Naive B cell (primary cell): ENCODE data around the gene KCNK18. TPM values are rescaled to one million over a fixed set of nuclear protein-coding genes. Genes with fewer than 3 reads are reported as not detected.

Experiments
- ATAC-seq, 2 donors: fragments of 150-1000 bp; cut with Tn5 transposase; 2 replicates each; pipeline ENCODE4 v1.10.0; 2021; ENCODE audit warnings: low read depth in 2 of 2, mild to moderate bottlenecking in 2 of 2, moderate library complexity in 2 of 2
- DNase-seq: peaks from one replicate; pipeline ENCODE4 v3.0.0; 2022
- H3K27ac Mint-ChIP-seq, 6 donors: one replicate each; pipeline ENCODE4 v1.8.0; 2020 to 2022; ENCODE audit warnings: mild to moderate bottlenecking in 6 of 6, mixed read lengths in 6 of 6, moderate library complexity in 5 of 6, inconsistent platforms in 2 of 6
- H3K27me3 Mint-ChIP-seq, 3 donors: one replicate each; pipeline ENCODE4 v1.8.0; 2021 to 2022; ENCODE audit warnings: mixed read lengths in 3 of 3, mild to moderate bottlenecking in 1 of 3
- H3K36me3 Mint-ChIP-seq, 2 donors: one replicate each; pipeline ENCODE4 v1.8.0; 2020 to 2022; ENCODE audit warnings: mixed read lengths in 2 of 2, inconsistent platforms in 1 of 2, mild to moderate bottlenecking in 1 of 2
- H3K4me1 Mint-ChIP-seq, 3 donors: one replicate each; pipeline ENCODE4 v1.8.0; 2020 to 2022; ENCODE audit warnings: mixed read lengths in 3 of 3, inconsistent platforms in 1 of 3, mild to moderate bottlenecking in 1 of 3, moderate library complexity in 1 of 3
- H3K4me3 Mint-ChIP-seq, 8 donors: one replicate each; pipeline ENCODE4 v1.8.0; 2020 to 2022; ENCODE audit warnings: mild to moderate bottlenecking in 8 of 8, mixed read lengths in 8 of 8, moderate library complexity in 8 of 8, inconsistent platforms in 2 of 8
- H3K9me3 Mint-ChIP-seq, 7 donors: one replicate each; pipeline ENCODE4 v1.8.0; 2020 to 2022; ENCODE audit warnings: mixed read lengths in 7 of 7, mild to moderate bottlenecking in 5 of 7, inconsistent platforms in 2 of 7, moderate library complexity in 1 of 7
- polyA plus RNA-seq, 6 donors: library from polyadenylated mRNA; unstranded; fragments of 300-500 nt; fragmentation: Illumina TruSeq; gene quantifications; one replicate each; pipeline ENCODE4 v1.2.3, GENCODE V29; 2021; ENCODE audit warnings: low read depth in 6 of 6

KCNK18 gene
- polyA plus RNA-seq, 6 donors from 2014 or later, result not detected

DNA sequence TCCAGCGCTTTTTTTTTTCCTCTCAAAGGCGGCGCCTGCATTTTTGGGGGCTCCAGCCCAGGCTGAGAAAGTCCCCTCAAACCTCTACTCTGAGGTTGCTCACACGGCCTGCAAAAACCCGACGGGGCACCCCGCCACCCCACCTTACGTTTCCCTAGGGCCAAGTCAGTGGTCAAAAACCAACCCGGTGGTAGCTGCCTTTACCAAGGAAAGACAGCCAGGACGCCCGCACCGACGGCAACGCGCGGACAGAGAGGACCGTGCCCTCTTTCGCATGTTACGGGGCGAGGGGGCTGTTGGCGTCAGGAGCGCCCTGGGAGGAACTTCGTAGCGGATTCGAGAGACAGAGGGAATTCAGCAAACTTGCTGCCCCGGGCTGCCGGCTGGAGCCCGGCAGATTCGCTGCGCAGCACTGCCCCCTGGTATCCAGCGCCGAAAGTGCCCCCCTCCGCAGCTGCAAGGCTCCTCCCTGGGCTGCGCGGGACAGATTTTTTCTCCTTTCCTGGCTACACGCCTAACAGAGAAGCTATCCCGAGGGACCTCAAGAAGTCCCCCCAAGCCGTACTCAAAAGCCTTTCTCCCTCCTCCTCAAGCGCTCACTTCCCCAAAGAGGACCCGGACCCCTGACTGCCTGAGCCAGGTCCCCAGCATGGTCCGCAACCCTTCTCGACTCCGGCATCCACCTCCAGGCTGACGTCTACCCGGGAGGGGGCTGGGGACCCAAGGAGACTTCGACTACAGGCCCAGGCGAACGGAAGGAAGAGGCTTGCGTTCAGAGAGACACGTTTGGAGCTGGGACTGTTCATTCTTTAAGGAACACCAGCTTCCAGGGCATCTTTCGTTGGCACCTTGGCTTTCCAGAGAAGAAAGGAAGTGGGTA is 31.5 kb upstream of the KCNK18 start:
- DNase-seq (no peak), ATAC-seq (no peak)
- H3K4me1 Mint-ChIP-seq, result peaks cover 0 to 37% (median 7%) of the 10 kb centered on the region in 3 donors

DNA sequence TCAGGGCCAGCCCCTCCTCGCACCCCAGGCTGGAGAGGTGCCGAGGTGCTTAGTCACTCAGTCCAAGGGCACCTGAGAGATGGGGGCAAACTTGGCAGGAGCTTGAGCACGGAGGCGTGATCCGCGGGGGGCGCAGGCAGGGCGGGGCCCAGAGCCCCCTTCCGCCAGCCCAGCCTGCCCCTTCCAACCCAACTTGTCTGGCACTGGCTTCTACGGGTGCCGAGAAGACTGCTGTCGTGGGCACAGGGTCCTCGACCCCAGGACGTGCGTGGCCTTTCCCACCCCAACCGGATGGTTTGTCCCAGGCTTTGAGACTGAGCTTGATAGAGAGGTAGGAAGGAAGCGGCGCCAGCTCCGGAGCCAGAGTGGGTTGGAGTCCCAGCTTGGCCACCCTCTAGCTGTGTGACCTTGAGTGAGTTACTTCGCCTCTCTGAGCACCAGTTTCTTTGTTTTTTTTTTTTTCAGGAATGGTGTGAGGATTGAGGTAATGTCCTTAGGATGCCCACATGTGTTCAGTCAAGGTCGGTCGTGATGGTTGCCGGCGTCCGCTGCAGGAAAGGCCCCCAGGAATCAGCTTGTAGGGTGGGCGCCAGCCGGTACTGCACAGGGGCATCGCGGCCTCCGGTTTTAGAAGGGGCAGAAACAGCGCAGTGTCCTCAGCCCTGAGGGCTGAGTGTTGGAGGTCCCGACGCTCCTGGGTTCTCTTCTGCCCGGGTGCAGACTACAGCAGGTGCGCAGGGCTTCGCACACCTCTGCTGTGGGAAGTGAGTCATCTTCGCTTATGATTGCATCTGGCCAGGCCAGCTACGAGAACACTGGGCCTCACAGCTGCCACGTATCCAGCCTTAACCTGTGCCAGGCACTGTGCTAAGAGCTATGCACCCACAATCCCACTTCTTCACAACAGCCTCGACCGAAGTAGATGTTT is 30.6 kb upstream of the KCNK18 start:
- H3K4me3 Mint-ChIP-seq, result peak overlapping the region in 3 of 8 donors; percentile 10 to 51 (median 49)
- peaks cover 65 to 93% (median 77%) of the 10 kb centered on the region in 3 donors for H3K27me3 Mint-ChIP-seq
- H3K27ac Mint-ChIP-seq, result peak overlapping the region in 3 of 6 donors; percentile 32 to 56 (median 33)
- no peak for ATAC-seq
- no peak for DNase-seq
- H3K4me1 Mint-ChIP-seq, result peaks cover 0 to 37% (median 7%) of the 10 kb centered on the region in 3 donors
- peaks cover 0 to 6% (median 4%) of the 10 kb centered on the region in 7 donors for H3K9me3 Mint-ChIP-seq
- H3K36me3 Mint-ChIP-seq, result peaks cover 0 to 8% of the 10 kb centered on the region in 2 donors

More for the DNA sequence above, 31.5 kb upstream of the KCNK18 start:
- peak overlapping the region in 1 of 8 donors; percentile 32 for H3K4me3 Mint-ChIP-seq
- H3K27me3 Mint-ChIP-seq, result peaks cover 65 to 95% (median 77%) of the 10 kb centered on the region in 3 donors
- H3K27ac Mint-ChIP-seq, result peak overlapping the region in 1 of 6 donors; percentile 78
- peaks cover 0 to 12% of the 10 kb centered on the region in 2 donors for H3K36me3 Mint-ChIP-seq
- peaks cover 0 to 6% (median 4%) of the 10 kb centered on the region in 7 donors for H3K9me3 Mint-ChIP-seq

DNA sequence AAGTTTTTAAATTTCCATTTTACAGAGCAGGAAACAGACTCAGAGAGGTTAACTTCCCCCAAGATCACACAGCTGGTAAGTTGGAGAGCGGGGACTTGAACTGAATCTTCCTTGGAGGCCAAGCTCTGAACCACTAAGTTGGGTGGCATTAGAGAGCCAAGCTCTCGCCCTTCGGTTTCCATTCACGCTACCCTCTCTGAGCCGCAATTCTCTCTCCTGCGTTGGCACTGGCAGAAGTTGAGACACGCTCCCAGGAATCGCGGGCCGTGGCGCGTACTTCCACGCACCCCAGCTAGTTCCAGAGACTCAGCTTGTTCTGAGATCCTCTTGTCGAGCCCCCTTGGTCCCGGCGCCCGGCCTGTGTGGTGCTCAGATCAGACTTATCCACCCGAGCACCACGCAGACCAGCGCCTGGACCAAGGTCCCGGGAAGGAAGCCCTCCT is 29.9 kb upstream of the KCNK18 start:
- no peak for DNase-seq
- Mint-ChIP-seq H3K27ac (peak overlapping the region in 1 of 6 donors; percentile 56), H3K4me1 (peaks cover 0 to 35% (median 4%) of the 10 kb centered on the region in 3 donors), H3K4me3 (peak overlapping the region in 3 of 8 donors; percentile 18 to 51 (median 49)), H3K27me3 (peaks cover 65 to 92% (median 77%) of the 10 kb centered on the region in 3 donors), H3K9me3 (peaks cover 0 to 6% (median 4%) of the 10 kb centered on the region in 7 donors), H3K36me3 (peaks cover 0 to 1% of the 10 kb centered on the region in 2 donors)
- ATAC-seq, result no peak

DNA sequence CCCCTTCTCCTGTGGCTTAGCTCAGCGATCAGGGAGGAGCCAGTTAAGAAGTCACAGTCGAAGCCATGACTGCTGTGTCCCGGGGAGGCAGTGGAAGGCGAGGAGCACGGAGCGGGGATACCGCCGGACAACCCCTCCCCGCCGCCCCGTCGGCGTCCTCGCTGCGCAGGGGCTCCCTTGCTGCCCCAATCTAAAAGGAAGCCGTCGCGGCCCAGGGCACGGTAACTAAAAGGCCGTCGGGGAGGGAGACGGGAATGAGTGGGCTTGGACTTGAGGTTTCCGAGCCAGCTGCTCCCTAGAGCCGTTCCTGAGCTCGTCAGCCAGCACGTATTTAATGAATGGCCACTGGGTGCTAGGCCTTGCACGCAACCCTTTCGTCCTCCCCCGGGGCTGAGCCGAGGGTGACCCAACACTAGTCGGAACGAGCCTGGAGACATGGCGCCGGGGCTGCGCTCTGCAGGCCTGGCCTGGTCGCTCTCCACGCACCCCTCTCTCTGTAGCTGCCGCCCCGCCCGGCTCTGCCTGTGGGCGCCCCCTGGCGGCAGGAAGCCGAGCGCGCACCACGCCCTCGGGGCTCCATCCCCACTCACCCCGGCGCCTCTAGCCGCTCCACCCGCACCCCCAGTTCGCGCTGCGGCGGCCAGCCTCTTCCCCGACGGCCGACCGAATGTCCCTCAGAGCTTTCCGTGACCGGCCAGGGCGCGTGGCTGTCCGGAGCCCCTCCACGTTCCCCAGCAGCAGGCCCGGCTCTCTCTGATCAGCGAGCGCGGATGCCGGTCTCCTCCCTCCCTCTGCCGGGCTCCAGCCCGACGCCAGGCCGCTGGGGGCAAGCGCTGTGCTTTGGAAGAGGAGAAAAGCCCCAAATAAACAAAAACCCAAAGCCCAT is 29.3 kb upstream of the KCNK18 start:
- peaks cover 0 to 31% (median 4%) of the 10 kb centered on the region in 3 donors for H3K4me1 Mint-ChIP-seq
- ATAC-seq (peak; percentile 58 to 67), DNase-seq (peak; percentile 21)
- H3K36me3 Mint-ChIP-seq, result no peaks in the 10 kb centered on the region
- H3K27me3 Mint-ChIP-seq, result peaks cover 65 to 93% (median 80%) of the 10 kb centered on the region in 3 donors
- peak overlapping the region in 4 of 8 donors; percentile 18 to 65 (median 38) for H3K4me3 Mint-ChIP-seq
- H3K27ac Mint-ChIP-seq, result no peak overlapping the region
- H3K9me3 Mint-ChIP-seq, result peaks cover 0 to 6% (median 4%) of the 10 kb centered on the region in 7 donors

DNA sequence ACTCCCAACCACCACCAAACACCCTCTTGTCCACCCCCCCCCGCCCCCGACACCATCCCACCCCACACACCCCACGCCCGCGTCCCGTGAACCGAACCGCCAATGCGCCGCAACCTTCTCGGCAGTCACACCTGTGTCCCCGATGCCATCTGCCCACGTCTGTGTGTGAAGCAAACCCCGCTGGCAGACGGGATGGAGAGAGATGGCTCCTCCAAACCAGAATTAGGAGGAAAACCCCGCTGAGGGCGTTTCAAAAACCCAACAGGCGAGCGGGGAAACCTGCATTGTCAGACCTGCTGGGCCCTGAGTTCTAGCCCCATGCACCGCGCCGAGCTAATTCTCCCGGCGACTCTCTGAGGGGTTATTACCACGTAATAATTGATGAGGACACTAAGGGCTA is 28.6 kb upstream of the KCNK18 start:
- Mint-ChIP-seq H3K9me3 (peaks cover 0 to 6% (median 4%) of the 10 kb centered on the region in 7 donors), H3K27me3 (peaks cover 65 to 92% (median 80%) of the 10 kb centered on the region in 3 donors), H3K27ac (peak overlapping the region in 1 of 6 donors; percentile 49), H3K36me3 (no peaks in the 10 kb centered on the region), H3K4me3 (peak overlapping the region in 3 of 8 donors; percentile 31 to 59 (median 42)), H3K4me1 (peaks cover 0 to 31% (median 4%) of the 10 kb centered on the region in 3 donors)
- no peak for DNase-seq
- no peak for ATAC-seq

DNA sequence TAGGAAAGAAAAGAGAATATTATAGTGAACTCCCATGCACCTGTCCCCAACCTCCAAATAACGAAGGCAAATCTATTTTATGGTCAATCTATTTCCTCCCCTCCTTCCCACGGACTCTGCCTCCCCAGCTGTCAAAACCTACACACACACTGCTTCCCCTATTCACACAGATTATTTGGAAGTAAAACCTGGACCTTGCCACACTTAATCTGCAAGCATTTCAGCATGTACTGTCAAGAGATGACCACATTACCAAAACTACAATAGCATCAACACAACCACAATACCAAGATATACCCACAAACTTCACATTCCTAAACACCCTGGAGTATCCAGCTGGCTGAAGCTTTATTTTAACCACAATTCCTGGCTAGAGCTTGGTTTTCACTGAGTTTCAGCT is 27.8 kb upstream of the KCNK18 start:
- ATAC-seq (no peak), DNase-seq (no peak)
- Mint-ChIP-seq H3K27ac (peak overlapping the region in 1 of 6 donors; percentile 23), H3K36me3 (no peaks in the 10 kb centered on the region), H3K27me3 (peaks cover 60 to 85% (median 72%) of the 10 kb centered on the region in 3 donors), H3K4me3 (peak overlapping the region in 1 of 8 donors; percentile 4), H3K4me1 (peaks cover 3 to 36% (median 4%) of the 10 kb centered on the region in 3 donors), H3K9me3 (peaks cover 0 to 6% (median 0%) of the 10 kb centered on the region in 7 donors)

DNA sequence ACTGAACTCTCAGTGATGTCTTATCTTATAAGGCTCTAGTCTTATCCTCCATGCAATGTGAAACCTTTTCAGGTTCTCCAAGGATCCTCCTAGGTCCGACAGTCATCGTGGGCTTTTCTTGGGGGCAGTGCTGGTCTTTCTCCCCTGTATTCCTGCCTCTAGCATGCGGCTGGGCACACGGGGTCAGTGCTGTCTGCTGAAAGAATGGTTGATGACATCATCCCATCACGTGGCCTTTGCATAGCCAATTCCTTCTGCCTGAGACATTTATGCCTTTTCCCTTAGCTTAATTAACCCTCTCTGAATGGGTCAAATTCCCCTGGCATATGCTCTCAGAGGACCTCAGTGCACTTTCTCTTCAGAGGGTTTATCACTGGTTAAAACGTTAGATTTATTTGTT is 27.0 kb upstream of the KCNK18 start:
- Mint-ChIP-seq H3K4me1 (peaks cover 7 to 38% (median 11%) of the 10 kb centered on the region in 3 donors), H3K4me3 (no peak overlapping the region), H3K27me3 (peaks cover 58 to 77% (median 64%) of the 10 kb centered on the region in 3 donors), H3K36me3 (no peaks in the 10 kb centered on the region), H3K9me3 (peaks cover 0 to 6% (median 0%) of the 10 kb centered on the region in 7 donors), H3K27ac (no peak overlapping the region)
- DNase-seq (no peak), ATAC-seq (no peak)

DNA sequence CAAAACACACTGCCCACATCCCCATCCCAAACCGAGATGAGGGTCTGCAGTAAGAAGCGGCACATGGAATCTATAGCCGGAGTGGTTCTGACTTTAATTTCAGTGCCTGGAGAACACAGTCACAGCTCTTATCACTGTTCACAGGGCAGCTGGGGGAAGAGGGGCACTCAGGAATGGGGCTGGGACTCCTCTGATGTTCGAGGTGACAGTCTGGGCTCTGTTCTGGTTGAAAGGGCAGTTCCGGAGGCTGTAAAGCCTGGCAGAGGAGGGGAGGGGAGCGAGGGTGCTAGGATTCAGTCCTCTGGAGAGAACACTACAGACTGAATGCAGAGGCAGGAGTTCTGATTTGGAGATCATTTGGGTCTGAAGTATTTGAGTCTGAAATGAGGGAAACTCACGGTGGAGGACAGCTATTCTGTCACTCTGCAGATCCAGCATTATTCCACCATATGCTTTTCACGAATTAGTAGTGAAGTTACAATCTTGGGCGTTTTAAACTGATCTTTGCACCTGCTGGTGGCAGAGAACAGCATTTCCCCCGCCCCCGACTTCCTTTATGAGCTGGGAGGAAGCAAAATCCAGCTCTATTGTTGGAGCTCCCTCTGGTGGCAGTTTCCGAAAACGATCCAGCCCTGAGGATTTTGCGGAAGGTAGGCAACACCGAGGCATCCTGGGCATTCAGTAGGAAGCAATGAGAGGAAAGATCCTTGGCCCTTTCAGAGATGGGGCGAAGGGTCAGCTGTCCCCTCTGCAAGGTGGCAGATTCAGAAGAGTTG is 22.7 kb upstream of the KCNK18 start:
- DNase-seq, result peak; percentile 61
- Mint-ChIP-seq H3K9me3 (peaks cover 0 to under 1% (median 0%) of the 10 kb centered on the region in 7 donors), H3K4me1 (peaks cover 10 to 21% (median 20%) of the 10 kb centered on the region in 3 donors), H3K4me3 (peak overlapping the region; percentile 76 to 92 (median 88)), H3K27ac (peak overlapping the region in 2 of 6 donors; percentile 78 to 83), H3K27me3 (peaks cover 50 to 57% (median 56%) of the 10 kb centered on the region in 3 donors), H3K36me3 (no peaks in the 10 kb centered on the region)
- ATAC-seq, result peak; percentile 83 to 86

DNA sequence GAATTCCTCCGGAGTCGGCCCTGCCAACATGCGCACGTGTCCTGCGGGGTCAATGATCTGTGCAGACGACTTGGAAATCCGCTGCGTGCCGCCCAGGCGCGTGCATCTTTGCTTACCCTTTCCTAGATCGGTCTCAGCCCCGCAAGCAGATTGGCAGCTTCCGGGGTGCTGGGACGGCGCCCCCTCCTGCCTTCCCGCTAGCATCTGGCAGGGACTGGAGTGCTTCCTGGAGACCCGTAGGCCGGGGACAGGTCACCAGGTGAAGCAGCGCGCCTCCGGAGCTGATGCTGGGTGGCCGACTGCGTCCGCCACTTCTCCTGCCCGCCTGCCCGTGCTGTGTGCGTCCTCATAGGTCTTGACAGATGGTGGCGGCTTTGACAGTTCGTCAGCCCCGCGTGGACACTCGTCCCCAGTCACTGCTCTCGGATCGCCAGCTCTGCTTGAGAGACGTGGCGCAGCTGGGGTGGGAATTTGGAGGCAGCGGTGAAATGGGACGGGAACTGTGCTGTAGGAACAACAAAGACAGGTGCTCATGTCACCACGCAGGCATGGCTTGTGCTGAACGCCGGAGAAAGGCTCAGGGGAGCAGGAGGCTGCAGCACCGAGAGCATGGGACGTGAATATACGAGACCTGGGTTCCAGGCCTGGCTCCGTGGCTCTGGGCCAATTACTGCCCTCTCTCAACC is 21.9 kb upstream of the KCNK18 start:
- no peaks in the 10 kb centered on the region for H3K9me3 Mint-ChIP-seq
- H3K4me1 Mint-ChIP-seq, result peaks cover 10 to 20% (median 20%) of the 10 kb centered on the region in 3 donors
- peak; percentile 21 to 35 for ATAC-seq
- DNase-seq, result peak; percentile 3
- peak overlapping the region in 2 of 6 donors; percentile 27 to 83 for H3K27ac Mint-ChIP-seq
- peaks cover 50 to 55% (median 54%) of the 10 kb centered on the region in 3 donors for H3K27me3 Mint-ChIP-seq
- no peaks in the 10 kb centered on the region for H3K36me3 Mint-ChIP-seq
- H3K4me3 Mint-ChIP-seq, result peak overlapping the region; percentile 76 to 92 (median 88)

DNA sequence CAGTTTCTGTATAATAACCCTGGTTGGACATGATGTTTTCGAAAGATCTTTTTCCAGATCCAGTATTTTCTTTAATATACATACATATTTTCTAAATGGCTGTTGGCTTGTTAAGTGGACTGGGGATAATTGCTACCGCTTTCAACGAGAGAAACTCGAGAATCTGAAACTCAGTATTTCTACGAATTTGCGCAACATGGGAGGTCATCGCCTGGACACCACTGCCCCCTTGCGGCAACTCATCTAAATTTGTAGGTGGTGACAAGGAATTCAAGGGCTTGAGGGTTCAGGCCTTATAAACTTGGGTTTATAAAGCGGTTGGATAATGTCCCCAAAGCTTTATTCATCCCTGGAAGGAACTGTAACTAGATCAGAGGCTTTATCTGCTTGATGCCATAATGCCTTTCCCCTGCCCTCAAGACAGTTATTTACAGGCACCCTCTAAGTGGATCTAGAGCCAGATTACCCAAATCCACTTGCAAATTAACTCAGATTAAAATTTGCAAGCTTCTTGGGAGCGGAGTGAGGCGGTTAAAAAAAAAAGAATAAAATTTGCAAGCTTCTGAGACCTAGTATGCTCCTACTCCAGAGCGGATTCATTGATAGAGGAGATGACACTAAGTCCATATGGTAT is 21.3 kb upstream of the KCNK18 start:
- ATAC-seq (peak; percentile 18 to 27), DNase-seq (peak; percentile 20)
- peaks cover 50 to 57% (median 53%) of the 10 kb centered on the region in 3 donors for H3K27me3 Mint-ChIP-seq
- H3K9me3 Mint-ChIP-seq, result no peaks in the 10 kb centered on the region
- no peaks in the 10 kb centered on the region for H3K36me3 Mint-ChIP-seq
- H3K4me1 Mint-ChIP-seq, result peaks cover 10 to 20% (median 20%) of the 10 kb centered on the region in 3 donors
- peak overlapping the region in 1 of 6 donors; percentile 27 for H3K27ac Mint-ChIP-seq
- peak overlapping the region; percentile 76 to 92 (median 88) for H3K4me3 Mint-ChIP-seq
